Nephron progenitor cell (in vitro differentiated cells): ENCODE data around the gene YIF1A.

Experiments used
- DNase-seq: peaks from one replicate; pipeline ENCODE4 v3.0.0; 2021
- H3K27ac Mint-ChIP-seq: 2 replicates; pipeline ENCODE4 v1.8.0; 2021; ENCODE audit warnings: mild to moderate bottlenecking, moderate library complexity, mixed read lengths
- H3K27me3 Mint-ChIP-seq: 2 replicates; pipeline ENCODE4 v1.8.0; 2021; ENCODE audit warnings: mild to moderate bottlenecking, low read depth, mixed read lengths; ENCODE audit not compliant: poor library complexity
- H3K36me3 Mint-ChIP-seq: 2 replicates; pipeline ENCODE4 v1.8.0; 2021; ENCODE audit warnings: low read depth, mixed read lengths
- H3K4me1 Mint-ChIP-seq: 2 replicates; pipeline ENCODE4 v1.8.0; 2021; ENCODE audit warnings: mixed read lengths
- H3K4me3 Mint-ChIP-seq: 2 replicates; pipeline ENCODE4 v1.8.0; 2021; ENCODE audit warnings: mild to moderate bottlenecking, moderate library complexity, mixed read lengths
- H3K9me3 Mint-ChIP-seq: 2 replicates; pipeline ENCODE4 v1.8.0; 2021; ENCODE audit warnings: mild to moderate bottlenecking, moderate library complexity, mixed read lengths
- TF ChIP-seq, protein P1 (sequence below): fragments of 200-600 bp; sonication (generic); IDR thresholded peaks from 2 replicates; pipeline ENCODE4 v1.5.0; 2021; ENCODE audit warnings: antibody characterized with exemption

YIF1A gene

DNA sequence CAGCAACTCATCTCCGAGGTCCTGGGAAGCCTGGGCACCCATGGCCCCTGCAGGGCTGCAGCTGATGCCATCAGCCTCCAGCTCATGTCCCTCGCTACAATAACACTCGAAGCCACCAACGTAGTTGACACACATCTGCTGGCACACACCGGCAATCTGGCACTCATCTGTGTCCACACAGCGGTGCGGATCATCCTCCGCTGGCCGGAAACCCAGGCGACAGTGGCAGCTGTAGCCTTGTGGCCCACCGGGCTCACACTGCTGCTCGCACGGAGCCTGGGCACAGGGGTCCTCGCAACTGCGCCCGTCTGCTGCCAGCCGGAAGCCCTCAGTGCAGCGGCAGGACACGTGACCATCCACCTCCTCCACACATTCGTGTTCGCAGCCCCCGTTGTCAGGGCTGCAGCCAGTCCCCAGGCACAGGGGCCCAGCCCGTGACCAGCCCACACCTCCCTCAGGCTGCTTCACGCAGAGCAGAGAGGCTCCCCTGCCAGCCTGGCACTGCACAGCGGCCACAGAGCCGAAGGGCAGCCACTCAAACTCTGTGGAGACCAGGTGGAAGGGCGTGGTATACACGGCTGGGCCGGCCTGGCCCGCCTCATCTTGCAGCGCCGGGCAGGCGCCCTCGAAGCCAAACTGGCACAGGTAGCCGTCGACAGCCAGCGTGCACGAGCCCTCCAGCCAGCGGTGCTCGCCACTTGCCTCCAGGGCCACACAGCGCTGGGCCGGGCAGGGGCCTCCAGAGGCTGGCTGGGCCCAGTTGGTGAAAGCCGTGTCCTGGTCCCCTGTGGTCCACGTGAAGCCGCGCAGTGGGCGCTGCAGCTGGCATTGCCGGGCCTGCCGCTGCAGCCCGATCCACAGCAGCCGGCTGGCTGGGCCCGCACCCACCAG, 27.2 kb upstream of the YIF1A start:
- TF ChIP-seq, protein P1, sequence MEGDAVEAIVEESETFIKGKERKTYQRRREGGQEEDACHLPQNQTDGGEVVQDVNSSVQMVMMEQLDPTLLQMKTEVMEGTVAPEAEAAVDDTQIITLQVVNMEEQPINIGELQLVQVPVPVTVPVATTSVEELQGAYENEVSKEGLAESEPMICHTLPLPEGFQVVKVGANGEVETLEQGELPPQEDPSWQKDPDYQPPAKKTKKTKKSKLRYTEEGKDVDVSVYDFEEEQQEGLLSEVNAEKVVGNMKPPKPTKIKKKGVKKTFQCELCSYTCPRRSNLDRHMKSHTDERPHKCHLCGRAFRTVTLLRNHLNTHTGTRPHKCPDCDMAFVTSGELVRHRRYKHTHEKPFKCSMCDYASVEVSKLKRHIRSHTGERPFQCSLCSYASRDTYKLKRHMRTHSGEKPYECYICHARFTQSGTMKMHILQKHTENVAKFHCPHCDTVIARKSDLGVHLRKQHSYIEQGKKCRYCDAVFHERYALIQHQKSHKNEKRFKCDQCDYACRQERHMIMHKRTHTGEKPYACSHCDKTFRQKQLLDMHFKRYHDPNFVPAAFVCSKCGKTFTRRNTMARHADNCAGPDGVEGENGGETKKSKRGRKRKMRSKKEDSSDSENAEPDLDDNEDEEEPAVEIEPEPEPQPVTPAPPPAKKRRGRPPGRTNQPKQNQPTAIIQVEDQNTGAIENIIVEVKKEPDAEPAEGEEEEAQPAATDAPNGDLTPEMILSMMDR: no peak
- H3K4me1 Mint-ChIP-seq: peaks cover 67% of the 10 kb centered on the region
- peaks cover 16% of the 10 kb centered on the region for H3K9me3 Mint-ChIP-seq
- peak overlapping the region; percentile 75 for H3K4me3 Mint-ChIP-seq
- no peaks in the 10 kb centered on the region for H3K36me3 Mint-ChIP-seq
- H3K27me3 Mint-ChIP-seq: peaks cover 5% of the 10 kb centered on the region
- H3K27ac Mint-ChIP-seq: no peak overlapping the region
- DNase-seq: no peak

DNA sequence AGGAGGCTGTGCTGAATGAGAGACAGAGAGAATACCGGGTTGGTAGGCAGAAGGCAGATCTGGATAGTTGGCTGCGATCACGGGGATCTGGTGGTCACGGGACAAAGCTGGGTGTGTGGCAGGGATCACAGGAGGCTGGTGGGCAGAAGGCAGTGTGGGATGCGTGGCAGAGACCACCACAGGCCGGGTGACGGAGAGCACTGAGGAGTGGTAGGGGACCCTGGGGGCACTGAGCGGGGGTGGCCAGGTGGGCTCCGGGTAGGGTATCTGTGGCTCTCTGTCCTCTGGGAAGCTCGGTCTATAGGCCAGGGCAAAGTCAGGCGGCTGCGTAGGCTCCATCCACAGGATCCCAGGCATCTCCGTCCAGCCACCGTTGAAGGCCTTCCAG, 26.5 kb upstream of the YIF1A start:
- Mint-ChIP-seq H3K4me1 (peaks cover 69% of the 10 kb centered on the region), H3K4me3 (peak overlapping the region; percentile 75), H3K9me3 (peaks cover 16% of the 10 kb centered on the region), H3K36me3 (no peaks in the 10 kb centered on the region), H3K27me3 (peaks cover 5% of the 10 kb centered on the region), H3K27ac (peak overlapping the region; percentile 52)
- no peak for DNase-seq
- TF ChIP-seq, protein P1: no peak

DNA sequence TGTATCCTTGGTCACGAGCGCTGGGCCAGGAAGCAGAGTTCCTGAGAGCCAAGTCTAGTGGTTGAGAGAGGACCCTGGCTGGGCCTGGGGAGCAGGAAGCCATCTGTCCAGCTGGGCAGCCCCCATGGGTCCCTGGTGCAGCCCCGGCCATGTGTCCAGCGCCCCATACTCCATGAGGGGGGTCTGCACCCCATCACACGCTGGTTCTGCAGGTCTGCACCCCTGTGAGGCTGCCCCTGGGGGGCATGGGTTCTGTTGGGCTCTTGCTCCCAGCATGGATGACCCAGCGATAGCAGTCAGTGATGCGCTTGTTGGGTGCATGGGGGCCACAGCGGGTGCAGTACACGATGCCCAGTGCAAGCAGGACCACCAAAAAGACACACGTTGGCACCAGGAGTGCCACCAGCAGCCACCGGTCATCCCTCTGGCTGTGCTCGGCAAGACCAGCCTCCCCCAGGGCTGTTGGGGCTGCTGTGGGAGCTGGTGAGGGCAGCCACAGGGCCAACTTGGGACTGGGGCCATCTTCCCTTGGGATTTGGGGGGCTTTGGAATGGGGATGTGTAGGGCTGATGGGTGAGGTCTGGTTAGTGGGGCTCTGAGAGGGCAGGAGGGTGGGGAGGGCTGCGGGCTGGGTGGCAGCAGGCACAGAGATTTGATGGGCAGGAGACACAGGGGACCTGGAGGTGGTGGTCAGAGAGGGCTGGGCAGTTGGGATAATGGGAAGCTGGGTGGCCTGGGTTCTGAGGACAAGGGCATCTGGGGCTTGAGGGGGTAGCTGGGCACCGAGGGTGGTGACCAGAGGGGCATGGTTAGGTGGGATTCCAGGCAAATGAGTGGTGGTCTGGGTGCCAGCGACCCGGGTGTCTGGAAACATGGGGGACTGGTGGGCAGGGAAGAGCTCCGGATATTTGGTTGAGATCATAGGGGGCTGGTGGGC, 25.9 kb upstream of the YIF1A start:
- Mint-ChIP-seq H3K27ac (peak overlapping the region; percentile 52), H3K4me3 (peak overlapping the region; percentile 79), H3K4me1 (peaks cover 67% of the 10 kb centered on the region), H3K27me3 (peaks cover 5% of the 10 kb centered on the region), H3K36me3 (no peaks in the 10 kb centered on the region), H3K9me3 (peaks cover 10% of the 10 kb centered on the region)
- no peak for DNase-seq
- TF ChIP-seq, protein P1: no peak

DNA sequence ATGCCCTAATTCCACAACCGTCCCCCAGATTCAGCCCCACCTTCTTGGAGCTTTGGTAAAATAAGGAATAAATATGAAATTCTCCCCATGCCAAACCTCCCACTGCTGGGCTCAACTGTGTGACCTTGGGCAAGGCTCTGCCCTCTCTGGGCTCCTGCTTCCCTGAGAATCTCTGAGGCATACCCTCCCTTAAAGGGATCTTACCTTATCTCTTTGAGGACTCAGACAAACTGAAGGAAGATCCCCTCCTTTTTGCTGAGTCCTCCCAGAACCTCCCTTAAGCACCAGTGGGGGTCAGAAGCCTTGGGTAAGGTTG, 25.2 kb upstream of the YIF1A start:
- TF ChIP-seq, protein P1: no peak
- H3K4me1 Mint-ChIP-seq: peaks cover 60% of the 10 kb centered on the region
- H3K9me3 Mint-ChIP-seq: peaks cover 3% of the 10 kb centered on the region
- H3K4me3 Mint-ChIP-seq: peak overlapping the region; percentile 79
- no peaks in the 10 kb centered on the region for H3K36me3 Mint-ChIP-seq
- H3K27me3 Mint-ChIP-seq: peaks cover 6% of the 10 kb centered on the region
- DNase-seq: no peak
- peak overlapping the region; percentile 100 for H3K27ac Mint-ChIP-seq

DNA sequence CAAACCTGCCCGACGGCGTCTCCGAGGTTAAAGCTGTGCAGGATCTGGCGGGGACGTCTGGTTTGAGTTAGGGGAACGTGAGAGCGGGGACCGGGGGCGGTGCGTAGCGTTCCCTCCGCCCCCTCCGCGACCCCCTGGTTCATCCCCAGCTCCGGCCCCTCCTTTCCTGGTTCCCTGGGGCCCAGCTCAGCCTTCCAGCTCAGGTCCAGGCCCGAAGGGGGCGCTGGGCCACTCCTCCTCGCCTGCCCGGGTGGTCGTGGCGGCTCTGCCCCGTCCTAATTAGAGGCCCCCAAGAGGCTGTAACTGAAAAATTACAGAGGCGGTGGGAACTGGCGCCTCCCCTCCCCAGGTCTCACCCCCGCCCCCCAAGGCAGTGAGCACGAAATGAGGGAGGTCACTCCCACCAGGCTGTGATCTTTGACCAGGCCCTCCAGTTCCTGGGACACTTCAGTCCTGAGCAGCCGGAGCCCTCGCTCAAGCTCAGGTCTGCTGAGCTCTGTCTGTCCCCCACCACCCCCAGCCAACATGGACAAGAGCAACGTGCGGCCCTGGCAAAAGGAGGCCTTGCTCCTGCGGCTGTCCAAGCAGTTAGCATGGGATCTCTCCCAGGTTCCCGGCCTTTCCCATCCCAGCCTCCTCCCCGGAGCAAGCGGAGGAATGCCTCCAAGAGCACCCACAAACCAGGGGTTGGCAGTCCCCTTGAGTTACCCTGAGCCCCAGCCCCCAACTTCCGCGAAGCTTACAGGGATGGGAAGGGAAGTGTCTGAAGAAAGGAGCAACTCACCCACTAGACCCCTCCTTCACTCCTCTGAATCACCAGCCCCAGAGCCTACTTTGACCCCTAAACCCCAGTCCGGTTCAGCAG, 24.6 kb upstream of the YIF1A start:
- no peaks in the 10 kb centered on the region for H3K36me3 Mint-ChIP-seq
- peaks cover 11% of the 10 kb centered on the region for H3K27me3 Mint-ChIP-seq
- DNase-seq: peak; percentile 79
- peak overlapping the region; percentile 79 for H3K4me3 Mint-ChIP-seq
- H3K4me1 Mint-ChIP-seq: peaks cover 54% of the 10 kb centered on the region
- TF ChIP-seq, protein P1: peak; percentile 25
- H3K9me3 Mint-ChIP-seq: peaks cover under 1% of the 10 kb centered on the region
- peak overlapping the region; percentile 100 for H3K27ac Mint-ChIP-seq
